ENCODE data around the gene AKAIN1.

GRCh38 chr18:5207471-5208150 lies 10.6 kb upstream of the AKAIN1 start:
- TF ChIP-seq POLR2A (IDR thresholded peaks at IDR 0.05) = no peak
- no peak for TF ChIP-seq CTCF (IDR thresholded peaks at IDR 0.05)
